ENCODE measurements around the gene RAB11FIP2.

RAB11FIP2 gene

DNA sequence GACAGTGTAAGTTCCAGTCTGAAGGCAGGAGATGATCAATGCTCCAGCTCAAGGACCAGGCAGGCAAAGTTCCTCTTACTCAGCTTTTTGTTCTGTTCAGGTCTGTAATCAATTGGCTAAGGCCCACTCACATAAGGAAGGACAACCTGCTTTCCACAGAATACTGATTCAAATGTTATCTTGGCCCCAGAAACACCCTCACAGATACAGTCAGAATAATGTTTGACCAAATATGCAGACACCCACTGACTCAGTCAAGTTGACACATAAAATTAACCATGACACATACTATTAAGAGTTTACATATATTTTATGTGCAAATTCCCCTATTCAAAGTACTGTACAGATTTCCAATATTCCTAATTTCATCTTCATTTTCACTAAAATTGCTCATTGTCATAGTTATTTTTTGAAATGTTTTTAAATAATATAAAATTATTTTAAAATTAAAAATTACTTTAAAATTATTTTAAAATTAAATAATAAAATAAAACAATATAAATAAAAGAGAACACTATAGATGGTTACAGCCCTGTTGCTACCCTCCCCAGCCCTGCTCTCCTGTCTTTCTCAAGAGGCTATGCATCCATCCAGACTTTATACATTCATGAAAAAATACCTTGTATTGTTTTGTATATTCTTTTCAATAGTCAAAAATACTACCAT is 59.4 kb downstream of the RAB11FIP2 start:
- TF ChIP-seq, protein P1, sequence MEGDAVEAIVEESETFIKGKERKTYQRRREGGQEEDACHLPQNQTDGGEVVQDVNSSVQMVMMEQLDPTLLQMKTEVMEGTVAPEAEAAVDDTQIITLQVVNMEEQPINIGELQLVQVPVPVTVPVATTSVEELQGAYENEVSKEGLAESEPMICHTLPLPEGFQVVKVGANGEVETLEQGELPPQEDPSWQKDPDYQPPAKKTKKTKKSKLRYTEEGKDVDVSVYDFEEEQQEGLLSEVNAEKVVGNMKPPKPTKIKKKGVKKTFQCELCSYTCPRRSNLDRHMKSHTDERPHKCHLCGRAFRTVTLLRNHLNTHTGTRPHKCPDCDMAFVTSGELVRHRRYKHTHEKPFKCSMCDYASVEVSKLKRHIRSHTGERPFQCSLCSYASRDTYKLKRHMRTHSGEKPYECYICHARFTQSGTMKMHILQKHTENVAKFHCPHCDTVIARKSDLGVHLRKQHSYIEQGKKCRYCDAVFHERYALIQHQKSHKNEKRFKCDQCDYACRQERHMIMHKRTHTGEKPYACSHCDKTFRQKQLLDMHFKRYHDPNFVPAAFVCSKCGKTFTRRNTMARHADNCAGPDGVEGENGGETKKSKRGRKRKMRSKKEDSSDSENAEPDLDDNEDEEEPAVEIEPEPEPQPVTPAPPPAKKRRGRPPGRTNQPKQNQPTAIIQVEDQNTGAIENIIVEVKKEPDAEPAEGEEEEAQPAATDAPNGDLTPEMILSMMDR (IDR thresholded peaks at IDR 0.05; ENCODE audit: borderline replicate concordance, extremely low read depth, low read length, poor library complexity, severe bottlenecking) = no peak
- no peak for TF ChIP-seq EZH2 (IDR thresholded peaks at IDR 0.05; ENCODE audit: borderline replicate concordance, low read depth, low read length, severe bottlenecking)
- Histone ChIP-seq H3K4me1 (ENCODE audit: insufficient read depth, low read length) (no peaks in the 10 kb centered on the region), H3K36me3 (ENCODE audit: insufficient read depth, low read length) (no peaks in the 10 kb centered on the region), H4K20me1 (ENCODE audit: insufficient read depth, low read length) (no peaks in the 10 kb centered on the region), H2AFZ (ENCODE audit: low read depth, low read length) (no peak overlapping the region), H3K9me3 (ENCODE audit: insufficient read depth, low read length, severe bottlenecking) (no peaks in the 10 kb centered on the region), H3K4me2 (ENCODE audit: insufficient read depth, low read length) (no peak overlapping the region), H3K27ac (ENCODE audit: low read length) (no peak overlapping the region), H3K9ac (ENCODE audit: low read depth, low read length) (no peak overlapping the region), H3K4me3 (ENCODE audit: low read depth in 1 of 2, low read length in 2 of 2) (no peak overlapping the region), H3K27me3 (ENCODE audit: insufficient read depth, low read length, poor library complexity) (no peaks in the 10 kb centered on the region), H3K79me2 (ENCODE audit: insufficient read depth, low read length) (no peaks in the 10 kb centered on the region)
- ATAC-seq (ENCODE audit: insufficient read depth, low read depth) (no peak), DNase-seq (no peak)

DNA sequence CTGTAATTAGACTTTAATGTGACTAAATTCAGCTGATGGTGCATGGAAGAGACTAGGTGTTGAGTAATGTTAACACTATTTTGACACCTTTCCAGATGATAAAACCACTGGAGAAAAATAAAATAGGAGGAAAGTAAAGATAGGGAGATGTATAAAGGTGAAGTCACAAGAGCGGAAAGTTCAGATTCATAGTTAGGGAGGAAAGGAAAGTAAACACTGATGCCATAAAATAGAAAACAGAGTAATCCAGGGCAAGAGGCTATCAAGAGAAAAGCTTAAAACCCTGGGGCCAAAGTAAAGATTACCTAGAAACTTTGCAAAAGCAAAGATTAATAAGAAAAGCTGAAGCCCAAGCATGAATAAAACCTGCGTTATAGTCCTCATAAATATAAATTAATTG is 62.8 kb downstream of the RAB11FIP2 start:
- no peaks in the 10 kb centered on the region for H3K4me1 ChIP-seq (ENCODE audit: insufficient read depth, low read length)
- no peak for ATAC-seq (ENCODE audit: insufficient read depth, low read depth)
- no peak overlapping the region for H3K27ac ChIP-seq (ENCODE audit: low read length)
- no peaks in the 10 kb centered on the region for H3K79me2 ChIP-seq (ENCODE audit: insufficient read depth, low read length)
- H3K4me3 ChIP-seq (ENCODE audit: low read depth in 1 of 2, low read length in 2 of 2) = no peak overlapping the region
- H3K27me3 ChIP-seq (ENCODE audit: insufficient read depth, low read length, poor library complexity) = no peaks in the 10 kb centered on the region
- DNase-seq = no peak
- H3K9ac ChIP-seq (ENCODE audit: low read depth, low read length) = no peak overlapping the region
- TF ChIP-seq, protein P1 (IDR thresholded peaks at IDR 0.05; ENCODE audit: borderline replicate concordance, extremely low read depth, low read length, poor library complexity, severe bottlenecking) = no peak
- TF ChIP-seq EZH2 (IDR thresholded peaks at IDR 0.05; ENCODE audit: borderline replicate concordance, low read depth, low read length, severe bottlenecking) = no peak
- H3K4me2 ChIP-seq (ENCODE audit: insufficient read depth, low read length) = no peak overlapping the region
- no peak overlapping the region for H2AFZ ChIP-seq (ENCODE audit: low read depth, low read length)
- H3K36me3 ChIP-seq (ENCODE audit: insufficient read depth, low read length) = no peaks in the 10 kb centered on the region
- no peaks in the 10 kb centered on the region for H3K9me3 ChIP-seq (ENCODE audit: insufficient read depth, low read length, severe bottlenecking)
- H4K20me1 ChIP-seq (ENCODE audit: insufficient read depth, low read length) = no peaks in the 10 kb centered on the region

DNA sequence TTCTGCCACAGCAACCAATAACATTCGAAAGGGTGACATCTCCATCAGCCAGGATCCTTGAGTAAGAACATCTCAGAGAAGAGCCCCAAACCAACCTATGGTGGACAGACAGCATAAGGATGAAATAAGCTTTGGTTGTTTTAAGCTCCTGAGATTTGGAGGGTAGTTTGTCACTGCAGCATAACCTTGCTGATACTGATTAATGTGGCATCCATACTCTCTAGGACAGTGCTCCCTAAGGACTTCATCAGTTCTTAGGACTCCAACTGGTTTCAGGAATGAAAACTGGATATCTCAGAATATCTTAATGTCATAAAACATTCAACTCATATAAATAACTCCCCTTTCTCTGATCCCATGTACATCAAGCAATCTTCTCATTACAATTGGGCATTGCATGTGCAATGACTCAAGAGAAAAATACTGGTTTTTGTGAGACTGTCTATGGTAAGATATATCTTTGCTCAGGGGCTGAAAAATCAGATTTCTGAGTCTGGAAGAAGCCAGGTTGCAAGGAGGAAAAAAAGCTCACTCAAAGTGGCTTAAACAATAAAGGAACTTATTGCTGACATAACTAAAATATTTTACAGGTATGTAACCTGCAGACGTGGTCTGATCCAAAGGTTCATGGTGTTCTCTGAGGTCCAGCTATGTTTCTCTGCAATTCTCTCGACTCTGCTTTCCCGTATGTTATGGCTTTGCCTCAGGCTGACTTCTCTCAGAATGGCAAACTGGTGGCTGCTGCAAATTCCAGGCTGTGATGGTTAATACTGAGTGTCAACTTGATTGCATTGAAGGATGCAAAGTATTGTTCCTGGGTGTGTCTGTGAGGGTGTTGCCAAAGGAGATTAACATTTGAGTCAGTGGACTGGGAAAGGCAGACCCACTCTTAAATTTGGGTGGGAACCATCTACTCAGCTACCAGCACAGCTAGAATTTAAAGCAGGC is 65.7 kb downstream of the RAB11FIP2 start:
- Histone ChIP-seq H3K9ac (ENCODE audit: low read depth, low read length) (no peak overlapping the region), H3K9me3 (ENCODE audit: insufficient read depth, low read length, severe bottlenecking) (no peaks in the 10 kb centered on the region)
- TF ChIP-seq, protein P1 (IDR thresholded peaks at IDR 0.05; ENCODE audit: borderline replicate concordance, extremely low read depth, low read length, poor library complexity, severe bottlenecking) = no peak
- no peak for TF ChIP-seq EZH2 (IDR thresholded peaks at IDR 0.05; ENCODE audit: borderline replicate concordance, low read depth, low read length, severe bottlenecking)

More for the DNA sequence above, 65.7 kb downstream of the RAB11FIP2 start:
- no peaks in the 10 kb centered on the region for H3K79me2 ChIP-seq (ENCODE audit: insufficient read depth, low read length)
- no peak for ATAC-seq (ENCODE audit: insufficient read depth, low read depth)
- no peaks in the 10 kb centered on the region for H3K27me3 ChIP-seq (ENCODE audit: insufficient read depth, low read length, poor library complexity)
- no peak overlapping the region for H2AFZ ChIP-seq (ENCODE audit: low read depth, low read length)
- H3K4me2 ChIP-seq (ENCODE audit: insufficient read depth, low read length) = no peak overlapping the region
- no peaks in the 10 kb centered on the region for H3K4me1 ChIP-seq (ENCODE audit: insufficient read depth, low read length)
- no peaks in the 10 kb centered on the region for H4K20me1 ChIP-seq (ENCODE audit: insufficient read depth, low read length)
- H3K4me3 ChIP-seq (ENCODE audit: low read depth in 1 of 2, low read length in 2 of 2) = no peak overlapping the region
- no peak for DNase-seq
- no peaks in the 10 kb centered on the region for H3K36me3 ChIP-seq (ENCODE audit: insufficient read depth, low read length)
- no peak overlapping the region for H3K27ac ChIP-seq (ENCODE audit: low read length)

Measured in DND-41 (cell line).